CD14-positive monocyte (primary cell): Measurements from ENCODE around the gene PUM1. TPM values are rescaled to one million over a fixed set of nuclear protein-coding genes. Genes with fewer than 3 reads are reported as not detected.
A peak's percentile ranks its signal among the peaks of the same experiment; 100 is the strongest.

Source experiments
- DNase-seq, 3 donors: peaks; one replicate each; pipeline ENCODE4 v3.0.0-alpha.2; 2011 to 2022
- H2AFZ ChIP-seq: 2 replicates; pipeline ENCODE4 v1.6.0; 2012; ENCODE audit warnings: mild to moderate bottlenecking, low read depth, low read length, inconsistent platforms; ENCODE audit not compliant: insufficient read depth, poor library complexity, severe bottlenecking
- H3K27ac ChIP-seq, 2 donors: 1 replicate in 1 of 2; 2 replicates in 1 of 2; pipeline ENCODE4 v1.5.1; 2012 to 2013; ENCODE audit warnings: low read length in 2 of 2, control low read depth in 1 of 2, inconsistent platforms in 1 of 2, low read depth in 1 of 2, mild to moderate bottlenecking in 1 of 2
- H3K27me3 ChIP-seq, 2 donors: one replicate each; pipeline versions ENCODE4 v1.6.0 to v1.6.1; 2011 to 2013; ENCODE audit warnings: low read length in 2 of 2; ENCODE audit not compliant: control insufficient read depth in 2 of 2, insufficient read depth in 2 of 2
- H3K36me3 ChIP-seq, 2 donors: replicated peaks in 1 of 2; 1 replicate in 1 of 2; 2 replicates in 1 of 2; pipeline versions ENCODE4 v1.5.1 to v1.6.1; 2012 to 2013; ENCODE audit warnings: low read length in 2 of 2, control low read depth in 1 of 2, inconsistent platforms in 1 of 2, mild to moderate bottlenecking in 1 of 2; ENCODE audit not compliant: insufficient read depth in 2 of 2, control insufficient read depth in 1 of 2
- H3K4me1 ChIP-seq, 2 donors: 1 replicate in 1 of 2; 2 replicates in 1 of 2; pipeline versions ENCODE4 v1.5.1 to v1.6.1; 2012 to 2013; ENCODE audit warnings: low read length in 2 of 2, control low read depth in 1 of 2, inconsistent platforms in 1 of 2, mild to moderate bottlenecking in 1 of 2, moderate library complexity in 1 of 2; ENCODE audit not compliant: insufficient read depth in 2 of 2, control insufficient read depth in 1 of 2
- H3K4me2 ChIP-seq: replicated peaks from 2 replicates; pipeline ENCODE3; 2012; ENCODE audit warnings: low read length, moderate library complexity, mild to moderate bottlenecking; ENCODE audit not compliant: poor library complexity, severe bottlenecking; ENCODE audit errors: extremely low read depth
- H3K4me3 ChIP-seq, 3 experiments: fragments of 200-600 bp in 1 of 3; sonication (generic) in 1 of 3; replicated peaks in 1 of 3; 1 replicate in 2 of 3; 2 replicates in 1 of 3; pipeline ENCODE4 v1.5.1; 2011 to 2013; ENCODE audit warnings: low read length in 3 of 3, mild to moderate bottlenecking in 3 of 3, control low read depth in 2 of 3, low read depth in 2 of 3, inconsistent platforms in 1 of 3, moderate library complexity in 1 of 3
- H3K79me2 ChIP-seq: 2 replicates; pipeline ENCODE4 v1.6.0; 2012; ENCODE audit warnings: mild to moderate bottlenecking, control low read depth, inconsistent platforms, low read length, moderate library complexity; ENCODE audit not compliant: insufficient read depth
- H3K9ac ChIP-seq: 2 replicates; pipeline ENCODE4 v1.6.0; 2017; ENCODE audit warnings: low read length, mild to moderate bottlenecking; ENCODE audit not compliant: insufficient read depth, poor library complexity, severe bottlenecking
- H3K9me3 ChIP-seq, 2 donors: replicated peaks in 1 of 2; 1 replicate in 1 of 2; 2 replicates in 1 of 2; pipeline versions ENCODE4 v1.5.1 to v1.6.1; 2012 to 2013; ENCODE audit warnings: low read length in 2 of 2, control low read depth in 1 of 2; ENCODE audit not compliant: control insufficient read depth in 1 of 2, insufficient read depth in 1 of 2
- H4K20me1 ChIP-seq: 2 replicates; pipeline ENCODE4 v1.6.0; 2012; ENCODE audit warnings: mild to moderate bottlenecking, low read length, control low read depth, moderate library complexity; ENCODE audit not compliant: insufficient read depth
- H3K27ac Mint-ChIP-seq, 7 donors: one replicate each; pipeline ENCODE4 v1.8.0; 2020; ENCODE audit warnings: mild to moderate bottlenecking in 7 of 7, mixed read lengths in 7 of 7, moderate library complexity in 6 of 7, inconsistent platforms in 2 of 7
- H3K27me3 Mint-ChIP-seq, 3 donors: one replicate each; pipeline ENCODE4 v1.8.0; 2021 to 2022; ENCODE audit warnings: low read depth in 3 of 3, mild to moderate bottlenecking in 3 of 3, mixed read lengths in 3 of 3, moderate library complexity in 3 of 3, inconsistent platforms in 1 of 3
- H3K36me3 Mint-ChIP-seq, 2 donors: one replicate each; pipeline ENCODE4 v1.8.0; 2020; ENCODE audit warnings: mixed read lengths in 2 of 2, inconsistent platforms in 1 of 2, mild to moderate bottlenecking in 1 of 2
- H3K4me1 Mint-ChIP-seq: one replicate; pipeline ENCODE4 v1.8.0; 2020; ENCODE audit warnings: mild to moderate bottlenecking, mixed read lengths
- H3K4me3 Mint-ChIP-seq, 2 donors: one replicate each; pipeline ENCODE4 v1.8.0; 2020; ENCODE audit warnings: mild to moderate bottlenecking in 2 of 2, mixed read lengths in 2 of 2, moderate library complexity in 1 of 2
- H3K9me3 Mint-ChIP-seq, 7 donors: one replicate each; pipeline ENCODE4 v1.8.0; 2020 to 2022; ENCODE audit warnings: mixed read lengths in 7 of 7, mild to moderate bottlenecking in 6 of 7, moderate library complexity in 6 of 7, inconsistent platforms in 2 of 7
- WGBS: methylation state at CpG from one replicate; pipeline ENCODE4 v1.1.5; 2013; ENCODE audit warnings: missing lambda C conversion rate; ENCODE audit not compliant: insufficient coverage; 5-methylcytosine and 5-hydroxymethylcytosine counted together
- intact Hi-C, 2 donors: fragments of 100-400 bp; cut with micrococcal nuclease; formaldehyde crosslinking; loops; one replicate each; pipeline versions ENCODE4 v1.15.0 to v1.15.1; 2023
- polyA plus RNA-seq, 3 donors: library from polyadenylated mRNA; depleted of rRNA in 1 of 3; unstranded in 2 of 3; stranded (reverse) in 1 of 3; fragments of 300-500 nt in 2 of 3; fragments of >200 nt in 1 of 3; fragmentation: Illumina TruSeq in 2 of 3; gene quantifications; 1 replicate in 2 of 3; 2 replicates in 1 of 3; pipeline ENCODE4 v1.2.3, GENCODE V29; 2012 to 2021
- TF ChIP-seq, protein P1 (sequence below): fragments of 200-600 bp; IDR thresholded peaks from one replicate; pipeline ENCODE4 v1.8.0; 2022; ENCODE audit warnings: antibody characterized with exemption, mild to moderate bottlenecking

The PUM1 gene
- polyA plus RNA-seq, 3 donors = 55.0 to 86.1 (median 62.4) TPM

DNA sequence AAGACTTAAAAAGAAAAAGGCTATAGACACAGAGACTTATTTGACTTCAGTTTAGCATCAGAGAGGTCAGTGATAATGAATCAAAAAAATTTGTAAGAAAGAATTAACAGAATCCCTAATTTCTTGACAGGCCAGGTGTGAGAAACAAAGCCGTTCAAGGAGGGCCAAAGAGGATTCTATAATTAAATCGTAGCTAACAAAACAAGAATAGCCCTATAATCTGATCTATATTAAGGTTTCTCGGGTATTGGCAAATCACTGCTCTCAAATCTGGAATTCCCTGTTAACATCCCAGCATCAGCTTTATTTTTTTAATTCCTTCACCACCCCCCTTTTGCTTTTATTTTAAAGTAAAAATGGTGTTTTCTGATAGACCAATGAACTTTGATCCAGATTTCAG, 60.3 kb downstream of the PUM1 start:
- H3K4me3 ChIP-seq = no peak overlapping the region
- no peak overlapping the region for H3K4me2 ChIP-seq
- H3K79me2 ChIP-seq = peaks cover 97% of the 10 kb centered on the region
- H3K36me3 ChIP-seq = peaks cover 43 to 74% of the 10 kb centered on the region in 2 donors
- H2AFZ ChIP-seq = no peak overlapping the region
- H3K9me3 ChIP-seq = no peaks in the 10 kb centered on the region
- intact Hi-C loops = no loop called here
- TF ChIP-seq, protein P1, sequence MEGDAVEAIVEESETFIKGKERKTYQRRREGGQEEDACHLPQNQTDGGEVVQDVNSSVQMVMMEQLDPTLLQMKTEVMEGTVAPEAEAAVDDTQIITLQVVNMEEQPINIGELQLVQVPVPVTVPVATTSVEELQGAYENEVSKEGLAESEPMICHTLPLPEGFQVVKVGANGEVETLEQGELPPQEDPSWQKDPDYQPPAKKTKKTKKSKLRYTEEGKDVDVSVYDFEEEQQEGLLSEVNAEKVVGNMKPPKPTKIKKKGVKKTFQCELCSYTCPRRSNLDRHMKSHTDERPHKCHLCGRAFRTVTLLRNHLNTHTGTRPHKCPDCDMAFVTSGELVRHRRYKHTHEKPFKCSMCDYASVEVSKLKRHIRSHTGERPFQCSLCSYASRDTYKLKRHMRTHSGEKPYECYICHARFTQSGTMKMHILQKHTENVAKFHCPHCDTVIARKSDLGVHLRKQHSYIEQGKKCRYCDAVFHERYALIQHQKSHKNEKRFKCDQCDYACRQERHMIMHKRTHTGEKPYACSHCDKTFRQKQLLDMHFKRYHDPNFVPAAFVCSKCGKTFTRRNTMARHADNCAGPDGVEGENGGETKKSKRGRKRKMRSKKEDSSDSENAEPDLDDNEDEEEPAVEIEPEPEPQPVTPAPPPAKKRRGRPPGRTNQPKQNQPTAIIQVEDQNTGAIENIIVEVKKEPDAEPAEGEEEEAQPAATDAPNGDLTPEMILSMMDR = no peak
- H4K20me1 ChIP-seq = peaks cover 99% of the 10 kb centered on the region
- no peak overlapping the region for H3K9ac ChIP-seq
- peak overlapping the region in 1 of 2 donors; percentile 27 for H3K27ac ChIP-seq
- Mint-ChIP-seq H3K4me1 (peaks cover 10% of the 10 kb centered on the region), H3K9me3 (no peaks in the 10 kb centered on the region), H3K4me3 (no peak overlapping the region), H3K27me3 (no peaks in the 10 kb centered on the region), H3K36me3 (peaks cover 50 to 59% of the 10 kb centered on the region in 2 donors), H3K27ac (no peak overlapping the region)
- WGBS = 92% methylated on average over 2 of the region's 3 CpGs
- H3K4me1 ChIP-seq = no peaks in the 10 kb centered on the region
- H3K27me3 ChIP-seq = no peaks in the 10 kb centered on the region
- DNase-seq = no peak

DNA sequence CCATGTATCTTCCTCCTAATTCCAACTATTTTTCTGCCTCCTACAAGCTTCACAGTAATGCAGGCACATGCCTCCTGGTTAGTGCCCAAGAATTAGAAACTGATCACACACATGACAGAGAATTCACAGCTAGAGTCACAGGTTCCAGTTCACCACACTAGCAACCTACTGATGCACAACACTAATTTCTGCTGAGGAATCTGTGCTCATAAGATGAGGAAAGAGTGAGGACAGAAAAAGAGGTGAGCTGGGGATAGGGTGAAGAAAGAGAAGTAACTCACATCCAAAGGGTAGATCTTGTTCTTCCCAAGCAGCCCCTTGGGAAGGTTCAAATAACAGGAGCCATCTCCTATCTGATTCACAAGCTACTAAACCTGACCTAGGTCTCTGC, 61.3 kb downstream of the PUM1 start:
- Mint-ChIP-seq H3K4me3 (no peak overlapping the region), H3K27ac (no peak overlapping the region), H3K4me1 (peaks cover 11% of the 10 kb centered on the region), H3K36me3 (peaks cover 51 to 56% of the 10 kb centered on the region in 2 donors), H3K27me3 (no peaks in the 10 kb centered on the region), H3K9me3 (no peaks in the 10 kb centered on the region)
- Histone ChIP-seq H3K27ac (peak overlapping the region in 1 of 2 donors; percentile 1), H3K4me3 (no peak overlapping the region), H3K36me3 (peaks cover 46 to 83% of the 10 kb centered on the region in 2 donors), H4K20me1 (peaks cover 99% of the 10 kb centered on the region), H3K27me3 (no peaks in the 10 kb centered on the region), H3K4me1 (no peaks in the 10 kb centered on the region), H2AFZ (no peak overlapping the region), H3K79me2 (peaks cover 97% of the 10 kb centered on the region), H3K9me3 (no peaks in the 10 kb centered on the region), H3K4me2 (no peak overlapping the region), H3K9ac (no peak overlapping the region)
- intact Hi-C loops = no loop called here
- no peak for DNase-seq
- TF ChIP-seq, protein P1 = no peak
